SIG-M5 treated with dmso at 0.1 percent for 504 hours (cell line): Measurements from ENCODE around the gene OGFR.

Experiments used
- DNase-seq: peaks from one replicate; lab custom pipeline; 2025; ENCODE audit not compliant: unreplicated experiment; lab: John Stamatoyannopoulos, UW

The OGFR gene

DNA sequence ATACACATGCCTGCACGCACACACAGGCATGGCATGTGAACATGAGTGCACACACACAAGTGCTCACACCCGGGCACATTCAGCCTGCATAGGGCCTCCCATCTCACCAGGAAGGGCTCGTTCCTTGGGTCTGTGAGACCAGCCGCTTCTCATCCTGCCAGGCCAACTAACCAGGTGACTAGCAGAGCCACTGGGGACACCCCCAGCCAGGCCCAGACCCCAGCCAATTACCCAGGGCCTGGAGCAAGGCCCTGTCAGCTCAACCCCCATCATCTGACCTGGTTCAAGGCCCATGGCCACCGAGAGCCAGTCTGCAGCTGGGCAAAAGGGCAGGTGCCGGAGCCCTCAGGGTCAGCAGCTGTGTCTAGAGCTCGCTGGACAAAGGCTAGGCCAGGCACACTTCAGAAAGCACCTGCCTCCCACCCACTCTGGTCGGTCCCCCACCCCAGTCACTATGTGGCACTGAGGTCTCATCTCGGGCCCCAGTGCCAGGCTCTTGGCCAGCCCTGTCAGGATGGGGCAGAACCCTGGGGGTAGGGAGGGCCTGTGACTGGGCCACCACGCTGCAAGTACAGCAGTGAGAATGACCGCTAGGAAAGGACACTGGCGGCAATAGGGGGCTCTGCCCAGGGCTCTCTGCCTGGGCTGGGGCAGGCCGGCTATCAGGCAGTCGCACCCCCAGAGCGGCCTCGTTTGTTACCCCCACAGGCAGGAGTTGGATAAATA lies 35.1 kb upstream of the OGFR start:
- no peak for DNase-seq

DNA sequence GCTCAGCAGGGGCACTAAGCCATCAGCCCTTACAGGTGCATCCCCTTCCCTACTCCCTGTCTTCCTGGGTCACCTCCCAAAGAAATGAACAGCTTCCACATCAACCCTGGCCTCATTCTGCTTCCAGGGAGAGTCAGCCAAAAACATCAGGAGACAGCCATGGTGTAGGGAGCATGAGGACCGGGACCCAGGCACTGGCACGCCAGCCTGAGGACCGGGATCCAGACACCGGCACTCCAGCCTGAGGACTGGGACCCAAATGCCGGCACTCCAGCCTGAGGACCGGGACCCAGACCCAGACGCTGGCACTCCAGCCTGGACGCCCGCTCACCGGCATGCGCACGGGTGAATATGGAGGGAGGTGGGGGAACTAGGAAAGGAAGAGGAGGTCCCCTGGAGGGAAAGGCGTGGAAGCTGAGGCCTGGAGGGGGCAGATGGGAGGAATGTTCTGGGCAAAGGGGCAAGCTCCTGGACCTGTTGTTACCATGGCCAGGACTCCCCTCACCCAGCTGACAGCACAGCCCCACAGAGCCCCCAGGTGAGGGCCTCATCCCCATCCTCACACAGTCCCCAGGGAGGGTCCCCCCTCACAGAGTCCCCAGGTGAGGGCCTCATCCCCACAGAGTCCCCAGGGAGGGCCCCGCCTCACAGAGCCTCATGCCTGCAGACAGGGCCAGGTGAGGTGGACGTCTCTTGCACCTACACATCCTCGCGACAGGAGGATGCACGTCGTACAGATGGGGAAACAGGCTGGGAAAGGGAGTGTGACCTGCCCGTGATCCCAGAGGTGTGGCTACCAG lies 34.3 kb upstream of the OGFR start:
- no peak for DNase-seq

DNA sequence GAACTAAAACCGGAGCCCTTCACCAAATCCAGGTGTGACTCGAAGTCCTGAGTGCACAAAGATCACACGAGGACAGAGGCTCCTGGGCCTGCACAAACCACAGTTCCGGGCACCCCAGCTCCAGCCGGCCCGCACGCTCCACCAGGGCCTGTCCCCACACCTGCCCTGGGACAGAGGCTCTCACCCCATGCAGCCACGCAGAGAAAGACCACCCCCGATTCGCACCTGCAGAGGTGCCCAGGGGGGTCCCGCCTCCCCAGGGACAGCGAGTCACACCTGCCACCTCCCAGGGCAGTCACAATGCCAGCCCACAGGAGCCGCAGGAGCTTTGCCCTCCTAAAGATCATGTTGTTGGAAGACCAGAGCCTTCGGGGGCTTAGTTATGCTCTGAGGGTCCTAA lies 33.7 kb upstream of the OGFR start:
- no peak for DNase-seq

DNA sequence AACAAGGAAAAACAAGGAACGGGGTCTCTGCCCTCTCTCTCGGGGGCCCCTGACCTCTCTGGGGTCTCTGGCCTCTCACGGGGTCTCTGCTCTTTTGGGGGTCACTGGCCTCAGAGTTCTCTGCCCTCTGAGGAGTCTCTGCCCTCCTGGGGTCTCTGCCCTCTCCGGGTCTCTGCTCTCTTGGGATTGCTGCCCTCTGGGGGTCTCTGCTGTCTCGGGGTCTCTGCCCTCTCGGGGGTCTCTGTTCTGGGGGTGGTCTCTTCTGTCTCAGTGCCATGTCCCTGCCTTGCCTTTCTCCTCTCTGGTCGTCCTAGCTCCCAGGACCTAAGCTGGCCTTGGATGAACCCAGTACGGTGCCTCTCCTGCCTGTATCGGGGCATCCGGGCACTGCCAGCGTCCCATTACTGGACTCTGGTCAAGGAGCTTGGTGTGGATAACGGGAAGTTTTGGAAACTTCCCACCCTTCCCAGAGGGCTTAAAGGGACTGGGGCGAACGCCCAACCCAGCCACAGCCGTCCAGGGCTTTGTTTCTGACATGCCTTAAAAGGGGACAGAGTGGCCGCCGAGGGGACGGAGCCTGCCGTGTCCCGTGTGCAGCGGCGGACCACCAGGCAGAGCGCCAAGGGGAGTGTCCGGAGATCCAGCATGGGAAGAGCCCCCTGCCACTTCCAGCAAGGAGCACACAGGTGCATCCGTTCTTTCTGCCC lies 33.1 kb upstream of the OGFR start:
- no peak for DNase-seq

DNA sequence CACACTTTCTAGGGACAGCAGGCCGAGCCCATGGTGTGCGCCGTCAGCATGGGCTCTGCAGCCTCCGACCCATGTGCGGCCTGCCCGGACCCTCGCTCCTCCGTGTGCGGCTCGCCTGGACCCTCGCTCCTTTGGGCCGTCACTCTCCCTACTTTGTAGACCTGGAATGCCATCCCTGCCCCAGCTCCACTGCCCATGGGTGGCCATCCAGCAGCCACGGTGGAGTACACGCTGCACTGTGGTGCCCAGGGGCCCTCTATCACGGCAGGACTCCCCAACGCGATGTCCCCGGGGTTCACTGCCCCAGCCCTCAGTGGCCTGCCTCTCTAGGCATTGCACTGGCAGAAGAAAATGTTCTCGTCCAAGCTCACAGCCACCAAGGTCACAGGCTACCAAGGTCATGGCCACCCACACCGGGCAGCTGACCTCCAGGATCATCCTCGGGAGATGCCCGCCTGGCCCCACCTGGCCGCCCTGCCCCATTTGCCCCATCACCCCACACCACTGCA lies 32.5 kb upstream of the OGFR start:
- no peak for DNase-seq

DNA sequence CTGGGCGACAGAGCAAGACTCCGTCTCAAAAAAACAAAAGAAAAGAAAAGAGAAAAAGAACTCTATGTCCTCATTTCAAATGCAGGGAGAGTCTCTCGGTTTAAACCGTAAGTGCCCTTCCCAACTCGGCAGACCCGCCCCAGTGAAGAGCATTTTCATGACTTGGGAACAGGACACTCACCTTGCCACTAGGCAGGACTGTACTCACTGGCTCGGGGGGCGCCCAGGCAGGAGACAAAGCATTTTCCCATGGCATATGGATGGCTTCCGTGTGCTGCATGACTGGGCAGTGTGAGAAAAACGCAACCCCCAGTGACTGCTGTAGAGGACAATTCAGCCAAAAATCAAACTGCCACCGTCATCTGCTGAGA lies 32.0 kb upstream of the OGFR start:
- DNase-seq = no peak

DNA sequence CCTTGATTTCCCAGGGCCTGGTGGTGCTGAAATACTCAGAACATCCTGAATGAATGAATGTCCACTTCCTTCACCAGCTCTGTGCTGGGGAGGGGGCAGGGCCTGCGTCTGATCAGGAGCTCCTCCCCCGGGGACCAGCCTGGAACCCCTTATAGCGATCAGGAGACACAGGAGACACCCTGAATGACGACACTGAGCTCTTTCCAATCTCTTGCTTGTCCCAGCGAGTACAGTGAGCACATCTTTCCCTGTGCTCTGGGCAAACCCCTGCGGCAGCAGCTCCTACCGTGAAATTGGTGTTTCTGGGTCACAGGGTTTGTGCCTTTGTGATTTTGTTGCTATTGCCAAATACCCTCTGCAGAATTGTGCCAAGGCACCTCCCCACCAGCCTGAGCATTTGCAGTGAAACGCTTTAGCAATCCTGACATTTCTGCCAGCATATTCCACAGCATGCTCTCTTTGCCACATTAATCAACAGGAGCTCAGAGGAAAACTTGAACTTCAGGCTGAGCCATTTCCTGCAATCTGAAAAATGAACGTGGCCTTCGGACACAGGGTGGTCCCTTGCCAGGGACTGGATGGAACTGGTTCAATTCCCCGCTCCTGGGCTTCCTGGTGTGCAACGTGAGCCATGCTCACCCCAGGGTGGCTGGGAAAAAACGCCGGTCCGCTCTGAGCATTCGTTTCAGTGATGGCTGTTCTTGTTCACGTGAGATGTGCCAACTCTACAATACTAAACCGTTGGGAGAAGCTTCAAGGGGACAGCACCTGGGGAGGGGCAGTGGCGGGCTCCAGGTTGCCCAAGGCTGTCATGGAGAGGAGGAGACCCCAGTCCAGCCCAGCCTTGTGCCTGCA lies 31.4 kb upstream of the OGFR start:
- DNase-seq = no peak

DNA sequence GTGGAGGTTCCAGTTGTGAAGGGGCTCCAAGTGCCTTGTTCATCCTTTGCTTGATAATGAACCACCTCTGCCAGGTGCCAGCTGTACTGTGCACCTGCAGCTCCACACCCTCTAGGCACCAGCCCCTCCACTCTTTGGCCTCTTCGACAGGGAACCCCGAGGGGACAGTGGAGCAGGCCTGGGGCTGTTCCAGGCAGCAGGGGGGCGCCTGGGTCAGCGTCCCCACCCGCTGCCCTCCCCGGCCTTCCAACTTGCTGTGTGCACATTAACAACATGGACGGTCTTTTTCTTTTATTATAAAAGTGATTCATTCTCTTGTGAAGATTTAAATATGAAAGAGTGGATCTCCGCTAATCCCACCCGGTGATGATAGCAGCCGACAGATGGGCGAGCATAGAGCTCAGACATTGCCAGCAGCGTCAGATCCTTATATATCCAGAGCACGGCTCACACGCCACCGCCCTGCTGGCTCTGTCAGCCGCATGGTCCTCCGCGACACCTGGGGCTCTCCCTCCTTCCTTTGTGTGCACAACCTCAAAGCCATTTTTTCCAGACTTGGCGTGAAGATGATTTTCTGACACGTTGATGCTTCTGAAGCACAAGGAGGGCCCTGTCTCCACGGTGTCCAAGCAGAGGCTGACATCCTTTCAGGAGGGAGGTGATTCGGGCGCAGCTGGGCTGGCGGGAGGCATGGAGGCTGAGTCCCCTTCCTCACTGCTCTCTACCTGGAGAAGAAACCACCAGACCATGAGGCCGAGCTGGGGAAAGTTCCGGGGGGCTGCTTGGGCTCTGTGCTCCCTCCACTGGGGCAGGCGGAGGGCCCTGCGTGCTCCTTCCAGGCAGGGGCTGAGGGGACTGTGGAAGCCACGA lies 30.6 kb upstream of the OGFR start:
- no peak for DNase-seq

DNA sequence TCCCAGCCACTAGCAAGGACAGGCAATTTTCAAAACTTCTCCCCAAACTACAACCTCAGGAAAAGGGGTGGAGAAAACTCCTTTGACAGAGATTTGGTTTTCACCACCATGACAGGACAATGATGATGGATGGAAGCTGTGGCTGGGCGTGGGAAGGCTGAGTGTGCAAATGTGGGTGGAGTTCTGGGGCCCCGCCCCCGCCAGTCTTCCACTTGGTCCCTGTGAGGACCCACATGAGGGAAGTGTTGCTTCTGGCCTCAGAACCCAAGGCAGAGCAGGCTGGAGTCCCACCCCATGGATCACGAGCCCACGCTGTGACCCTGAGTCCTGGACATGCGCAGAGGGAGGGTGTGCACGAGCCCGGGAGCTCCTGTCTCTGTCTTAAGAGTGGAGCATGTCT lies 29.9 kb upstream of the OGFR start:
- no peak for DNase-seq

DNA sequence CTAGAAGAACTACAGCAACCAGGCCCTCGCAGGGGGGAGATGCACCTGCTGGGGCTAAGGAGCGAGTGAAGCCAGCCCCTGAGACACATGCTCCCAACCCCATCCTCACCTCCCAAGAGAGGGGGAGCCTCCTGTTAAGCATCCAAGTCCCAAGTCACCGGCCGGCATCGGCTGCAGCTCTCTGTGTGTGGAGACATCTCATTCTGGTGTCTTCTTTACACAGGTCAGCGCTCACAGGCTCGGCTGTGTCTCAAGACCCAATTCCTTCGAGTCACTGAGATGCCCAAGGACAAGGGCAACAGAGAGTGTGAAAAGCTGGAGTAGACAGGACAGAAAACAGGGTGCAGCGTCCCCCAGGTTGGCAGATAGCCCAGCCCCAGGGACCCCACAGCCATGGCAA lies 29.4 kb upstream of the OGFR start:
- no peak for DNase-seq

DNA sequence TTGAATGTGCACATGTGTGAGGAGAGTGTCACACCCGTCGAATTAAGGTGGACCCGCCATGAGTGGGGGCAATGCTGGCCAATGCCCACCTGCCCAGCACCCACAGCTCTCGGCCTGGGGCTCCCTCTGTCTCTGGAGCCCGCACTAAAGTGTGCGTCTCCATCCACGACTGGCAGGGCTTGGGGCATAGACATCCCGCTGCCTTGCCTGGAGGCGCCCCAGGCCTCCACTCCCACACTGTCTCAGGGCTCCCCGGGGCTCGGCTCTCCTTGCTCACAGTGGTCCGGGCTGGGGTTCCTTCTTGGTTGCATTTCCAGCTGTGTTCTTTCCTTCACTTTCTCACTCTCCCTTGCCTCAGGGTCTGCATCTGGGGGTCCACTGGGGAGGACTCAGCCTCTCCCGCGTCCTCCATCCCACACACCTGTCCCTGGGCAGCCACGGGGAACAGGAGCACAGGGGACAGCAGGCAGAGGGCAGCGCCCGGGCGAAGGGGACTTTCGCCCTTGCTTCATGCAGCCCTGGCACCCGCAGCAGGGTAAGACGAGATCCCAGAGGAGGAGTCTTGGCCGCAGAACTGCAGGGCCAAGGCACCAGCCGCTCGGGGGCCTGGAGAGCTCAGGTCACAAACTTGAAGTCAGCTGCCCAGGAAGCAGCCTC lies 28.5 kb upstream of the OGFR start:
- DNase-seq = no peak

DNA sequence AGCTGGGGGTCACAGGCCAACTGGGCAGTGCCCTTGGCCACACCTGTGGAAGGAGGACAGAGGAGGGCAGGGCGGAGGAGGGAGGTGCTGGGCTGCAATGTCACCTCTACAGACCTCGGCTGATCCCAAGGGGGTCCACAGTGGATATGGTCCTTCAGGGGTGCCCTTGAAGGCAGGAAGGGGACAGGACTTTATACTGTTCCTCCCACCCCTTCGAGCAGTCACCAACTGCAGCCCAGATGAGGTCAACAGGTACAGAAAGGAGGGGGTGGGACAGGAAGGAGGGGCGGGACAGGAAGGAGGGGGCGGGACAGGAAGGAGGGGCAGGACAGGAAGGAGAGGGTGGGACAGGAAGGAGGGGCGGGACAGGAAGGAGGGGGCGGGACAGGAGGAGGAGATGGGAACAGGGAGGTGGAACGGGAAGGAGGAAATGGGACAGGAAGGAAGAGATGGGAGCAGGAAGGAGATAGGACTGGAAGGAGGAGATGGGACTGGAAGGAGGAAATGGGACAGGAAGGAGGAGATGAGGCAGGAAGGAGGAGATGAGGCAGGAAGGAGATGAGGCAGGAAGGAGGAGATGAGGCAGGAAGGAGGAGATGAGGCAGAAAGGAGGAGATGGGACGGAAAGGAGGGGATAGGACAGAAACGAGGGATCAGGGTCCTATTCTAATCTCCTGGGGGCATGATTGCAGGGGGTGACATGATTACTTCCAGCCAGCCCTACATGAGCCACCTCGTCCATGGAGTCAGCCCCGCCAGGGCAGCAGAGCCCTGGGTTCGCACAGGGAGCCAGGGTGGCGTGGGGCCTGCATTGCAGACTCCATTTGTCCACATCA lies 27.7 kb upstream of the OGFR start:
- peak; percentile 70 for DNase-seq

DNA sequence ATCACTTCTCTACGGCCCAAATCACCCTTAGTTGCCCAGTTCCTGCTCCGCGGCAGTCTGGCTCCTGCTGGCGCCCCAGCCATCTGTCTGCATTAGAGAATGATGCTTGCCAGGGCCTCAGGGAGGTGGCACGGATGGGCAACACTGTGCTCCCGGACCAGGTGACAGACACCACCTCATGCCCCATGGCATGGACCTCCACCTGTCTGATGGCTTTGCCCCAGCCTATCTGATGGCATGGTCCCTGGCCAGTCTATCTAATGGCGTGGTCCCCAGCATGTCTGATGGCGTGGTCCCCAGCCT lies 27.2 kb upstream of the OGFR start:
- no peak for DNase-seq

DNA sequence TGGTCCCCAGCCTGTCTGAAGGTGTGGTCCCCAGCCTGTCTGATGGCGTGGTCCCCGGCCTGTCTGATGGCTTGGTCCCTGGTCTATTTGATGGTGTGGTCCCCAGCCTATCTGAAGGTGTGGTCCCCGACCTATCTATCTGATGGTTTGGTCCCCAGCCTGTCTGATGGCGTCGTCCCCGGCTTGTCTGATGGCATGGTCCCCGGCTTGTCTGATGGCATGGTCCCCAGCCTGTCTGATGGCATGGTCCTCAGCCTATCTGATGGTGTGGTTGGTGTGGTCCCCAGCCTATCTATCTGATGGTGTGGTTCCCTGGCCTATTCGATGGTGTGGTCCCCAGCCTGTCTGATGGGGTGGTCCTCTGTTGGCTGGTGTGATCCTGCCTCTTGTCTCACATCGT lies 26.6 kb upstream of the OGFR start:
- DNase-seq = no peak

DNA sequence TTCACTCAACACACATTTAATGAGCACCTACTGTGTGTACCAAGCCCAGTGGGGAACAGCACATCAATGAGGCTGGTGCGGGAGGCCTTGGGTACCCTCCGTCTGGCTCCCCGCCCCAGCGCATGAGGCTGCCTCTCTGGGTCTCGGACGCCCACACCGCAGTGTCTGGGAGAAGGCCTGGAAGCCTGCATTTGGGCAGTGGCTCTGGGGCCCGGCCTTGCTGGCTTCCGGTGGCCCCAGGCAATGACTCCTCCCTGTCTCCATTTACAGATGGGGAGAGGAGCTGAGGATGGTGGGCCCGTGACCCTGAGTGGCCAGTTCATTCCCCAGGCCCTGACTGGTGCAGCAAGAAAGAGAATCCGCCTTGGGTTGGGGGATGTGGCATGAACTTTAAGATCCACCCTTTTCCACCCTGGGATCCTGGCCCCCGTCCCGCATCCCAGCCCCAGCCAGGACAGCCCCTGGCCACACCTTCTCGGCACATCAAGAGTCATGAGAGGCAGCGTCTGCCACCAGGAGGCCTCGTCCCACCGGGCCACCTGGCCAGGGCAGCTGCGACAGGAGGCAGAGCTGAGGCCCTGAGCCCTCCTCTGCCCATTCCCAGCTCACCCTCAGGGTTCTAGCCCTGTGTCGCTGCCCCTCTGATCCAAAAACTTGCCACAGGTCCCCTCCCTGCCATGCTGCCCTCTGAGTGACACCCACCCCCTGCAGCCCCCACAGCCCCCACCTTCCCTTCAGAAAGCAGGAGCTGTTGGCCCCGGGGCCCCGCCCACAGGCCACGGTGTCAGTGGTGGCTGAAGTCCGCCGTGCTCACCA lies 25.8 kb upstream of the OGFR start:
- DNase-seq = no peak

DNA sequence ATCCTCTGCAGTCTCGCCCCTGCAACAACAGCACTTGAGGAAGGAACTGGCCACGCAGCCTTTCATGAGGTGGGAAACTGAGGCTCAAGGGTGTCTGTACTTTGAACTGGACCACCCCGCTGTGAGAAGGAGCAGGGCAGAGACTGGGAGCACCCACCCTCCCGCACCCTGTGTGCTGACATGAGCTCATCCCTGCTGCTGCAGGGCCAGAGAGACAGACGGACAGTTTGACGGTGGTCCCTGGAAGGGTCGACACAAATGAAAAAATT lies 25.3 kb upstream of the OGFR start:
- DNase-seq = no peak

DNA sequence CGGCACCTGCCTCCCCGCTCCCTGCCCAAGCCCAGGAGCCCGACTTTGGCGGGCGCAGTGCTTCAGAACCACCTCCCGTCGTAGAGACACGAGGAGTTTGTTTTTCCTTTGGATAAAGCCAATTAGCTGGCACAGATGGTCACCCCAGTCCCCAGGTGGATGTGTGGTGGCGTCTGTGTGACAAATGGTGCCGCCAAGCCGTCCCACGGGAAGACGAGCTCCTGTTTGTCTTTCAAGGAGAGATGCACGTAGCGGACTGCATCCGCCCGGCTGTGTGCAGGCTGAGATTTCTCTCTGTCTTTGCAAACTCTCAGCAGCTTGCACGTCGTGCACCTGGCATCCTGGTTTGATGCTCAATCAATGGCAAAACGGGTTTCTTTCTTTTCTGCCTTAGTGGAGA lies 24.4 kb upstream of the OGFR start:
- no peak for DNase-seq

DNA sequence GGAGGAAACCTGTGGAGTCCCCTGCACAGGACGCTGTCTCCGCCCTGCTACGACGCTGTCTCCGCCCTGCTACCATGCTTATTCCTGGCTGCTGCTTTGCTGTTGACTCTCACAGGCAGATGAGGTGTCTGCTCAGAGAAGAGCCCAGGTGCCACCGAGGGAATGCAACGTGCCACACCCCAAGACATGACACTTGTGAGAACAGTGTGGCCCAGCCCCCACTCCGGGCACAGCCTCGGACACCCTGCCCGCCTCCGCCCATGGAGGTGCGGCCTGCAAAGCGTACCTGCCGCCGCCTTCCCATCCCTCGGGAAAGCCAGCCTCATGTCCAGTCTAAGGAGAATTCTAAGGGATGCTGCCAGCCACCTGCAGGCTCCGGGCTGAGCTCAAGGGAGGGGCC lies 23.9 kb upstream of the OGFR start:
- no peak for DNase-seq
